SU-DHL-6 (cell line): ENCODE results near the gene SERPINA10.

Experiments
- H2AFZ ChIP-seq: fragments of 200-600 bp; sonication (generic); 2 replicates; pipeline ENCODE4 v1.6.1; 2014; ENCODE audit warnings: low read depth, mild to moderate bottlenecking, moderate library complexity, mixed read lengths, antibody characterized with exemption, low read length; ENCODE audit not compliant: severe bottlenecking
- H3F3A ChIP-seq: fragments of 200-600 bp; shearing (Covaris generic); 2 replicates; pipeline ENCODE4 v1.6.0; 2016; ENCODE audit warnings: antibody characterized with exemption, mild to moderate bottlenecking; ENCODE audit not compliant: insufficient read depth
- H3K27ac ChIP-seq: fragments of 200-600 bp; sonication (generic); 2 replicates; pipeline ENCODE4 v1.5.1; 2016; ENCODE audit warnings: low read depth, mild to moderate bottlenecking, low read length, moderate library complexity, mixed read lengths
- H3K27me3 ChIP-seq: fragments of 200-600 bp; sonication (generic), shearing (Covaris generic); 2 replicates; pipeline ENCODE4 v1.6.0; 2014; ENCODE audit warnings: mild to moderate bottlenecking, low read length
- H3K36me3 ChIP-seq: fragments of 200-600 bp; sonication (generic); 2 replicates; pipeline ENCODE4 v1.6.1; 2014; ENCODE audit warnings: mild to moderate bottlenecking, low read length, mixed read lengths
- H3K4me2 ChIP-seq: fragments of 300-600, 200-600 bp; shearing (Covaris generic), sonication (generic); 2 replicates; pipeline ENCODE4 v1.6.0; 2014; ENCODE audit warnings: low read length, low read depth, mild to moderate bottlenecking; ENCODE audit not compliant: poor library complexity, severe bottlenecking
- H3K4me3 ChIP-seq: fragments of 200-600 bp; sonication (generic); 2 replicates; pipeline ENCODE4 v1.5.1; 2014; ENCODE audit warnings: antibody characterized with exemption, low read length, mild to moderate bottlenecking, mixed read lengths; ENCODE audit not compliant: insufficient read depth, poor library complexity, severe bottlenecking
- H3K79me2 ChIP-seq: fragments of 200-600 bp; sonication (generic); 2 replicates; pipeline ENCODE4 v1.6.1; 2014; ENCODE audit warnings: mild to moderate bottlenecking, low read length, moderate library complexity; ENCODE audit not compliant: insufficient read depth
- H3K9ac ChIP-seq: fragments of 200-600 bp; sonication (generic); 2 replicates; pipeline ENCODE4 v1.7.0; 2014; ENCODE audit warnings: mild to moderate bottlenecking, low read length
- H3K9me2 ChIP-seq: fragments of 200-600 bp; sonication (generic); replicated peaks from 2 replicates; pipeline ENCODE4 v1.6.1; 2014; ENCODE audit warnings: low read length; ENCODE audit not compliant: insufficient read depth
- H3K9me3 ChIP-seq: fragments of 200-600 bp; sonication (generic); 2 replicates; pipeline ENCODE4 v1.6.1; 2014; ENCODE audit warnings: low read length, mixed read lengths; ENCODE audit not compliant: insufficient read depth
- H4K20me1 ChIP-seq: fragments of 200-600 bp; sonication (generic); 2 replicates; pipeline ENCODE4 v1.6.1; 2014; ENCODE audit warnings: low read depth, mild to moderate bottlenecking, antibody characterized with exemption, low read length, moderate library complexity, mixed read lengths
- EZH2phosphoT487 ChIP-seq: fragments of 200-600 bp; sonication (generic), shearing (Covaris generic); conservative IDR thresholded peaks from 2 replicates; pipeline ENCODE4 v1.6.1; 2018; ENCODE audit warnings: mild to moderate bottlenecking, antibody characterized with exemption, low read length, moderate library complexity, mixed read lengths
- TF ChIP-seq, protein P1 (sequence below): fragments of 200-600 bp; sonication (generic); IDR thresholded peaks from one replicate; pipeline ENCODE4 v1.5.1; 2017; ENCODE audit warnings: antibody characterized with exemption, mild to moderate bottlenecking, low read length, moderate library complexity; ENCODE audit not compliant: insufficient read depth, poor library complexity, severe bottlenecking

The SERPINA10 gene

DNA sequence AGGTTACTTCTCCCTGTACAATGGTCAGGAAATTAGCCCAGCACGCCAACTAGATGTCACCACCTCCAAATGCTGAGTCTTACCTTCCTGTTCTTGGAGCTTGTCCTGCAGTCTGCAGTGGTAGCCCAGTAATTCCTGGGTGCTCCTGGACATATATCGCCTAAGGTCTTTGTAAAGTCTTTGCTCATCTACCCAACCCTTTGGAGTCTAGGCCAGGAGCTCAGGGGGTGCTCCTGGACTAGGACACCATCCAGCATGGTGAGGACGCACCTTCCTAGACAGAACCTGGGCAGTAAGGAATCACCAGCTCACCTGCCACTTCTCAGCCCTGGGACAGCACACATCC is 569 bp downstream of the SERPINA10 start:
- Histone ChIP-seq H3K4me3 (no peak overlapping the region), H3F3A (no peaks in the 10 kb centered on the region), H3K27me3 (no peaks in the 10 kb centered on the region), H4K20me1 (no peaks in the 10 kb centered on the region), H3K9me2 (no peaks in the 10 kb centered on the region), H3K4me2 (no peak overlapping the region), H3K9ac (no peak overlapping the region), H3K27ac (no peak overlapping the region), H3K79me2 (no peaks in the 10 kb centered on the region), H2AFZ (no peak overlapping the region), H3K36me3 (no peaks in the 10 kb centered on the region), H3K9me3 (no peaks in the 10 kb centered on the region)
- TF ChIP-seq, protein P1, sequence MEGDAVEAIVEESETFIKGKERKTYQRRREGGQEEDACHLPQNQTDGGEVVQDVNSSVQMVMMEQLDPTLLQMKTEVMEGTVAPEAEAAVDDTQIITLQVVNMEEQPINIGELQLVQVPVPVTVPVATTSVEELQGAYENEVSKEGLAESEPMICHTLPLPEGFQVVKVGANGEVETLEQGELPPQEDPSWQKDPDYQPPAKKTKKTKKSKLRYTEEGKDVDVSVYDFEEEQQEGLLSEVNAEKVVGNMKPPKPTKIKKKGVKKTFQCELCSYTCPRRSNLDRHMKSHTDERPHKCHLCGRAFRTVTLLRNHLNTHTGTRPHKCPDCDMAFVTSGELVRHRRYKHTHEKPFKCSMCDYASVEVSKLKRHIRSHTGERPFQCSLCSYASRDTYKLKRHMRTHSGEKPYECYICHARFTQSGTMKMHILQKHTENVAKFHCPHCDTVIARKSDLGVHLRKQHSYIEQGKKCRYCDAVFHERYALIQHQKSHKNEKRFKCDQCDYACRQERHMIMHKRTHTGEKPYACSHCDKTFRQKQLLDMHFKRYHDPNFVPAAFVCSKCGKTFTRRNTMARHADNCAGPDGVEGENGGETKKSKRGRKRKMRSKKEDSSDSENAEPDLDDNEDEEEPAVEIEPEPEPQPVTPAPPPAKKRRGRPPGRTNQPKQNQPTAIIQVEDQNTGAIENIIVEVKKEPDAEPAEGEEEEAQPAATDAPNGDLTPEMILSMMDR: no peak
- no peak for TF ChIP-seq EZH2phosphoT487

DNA sequence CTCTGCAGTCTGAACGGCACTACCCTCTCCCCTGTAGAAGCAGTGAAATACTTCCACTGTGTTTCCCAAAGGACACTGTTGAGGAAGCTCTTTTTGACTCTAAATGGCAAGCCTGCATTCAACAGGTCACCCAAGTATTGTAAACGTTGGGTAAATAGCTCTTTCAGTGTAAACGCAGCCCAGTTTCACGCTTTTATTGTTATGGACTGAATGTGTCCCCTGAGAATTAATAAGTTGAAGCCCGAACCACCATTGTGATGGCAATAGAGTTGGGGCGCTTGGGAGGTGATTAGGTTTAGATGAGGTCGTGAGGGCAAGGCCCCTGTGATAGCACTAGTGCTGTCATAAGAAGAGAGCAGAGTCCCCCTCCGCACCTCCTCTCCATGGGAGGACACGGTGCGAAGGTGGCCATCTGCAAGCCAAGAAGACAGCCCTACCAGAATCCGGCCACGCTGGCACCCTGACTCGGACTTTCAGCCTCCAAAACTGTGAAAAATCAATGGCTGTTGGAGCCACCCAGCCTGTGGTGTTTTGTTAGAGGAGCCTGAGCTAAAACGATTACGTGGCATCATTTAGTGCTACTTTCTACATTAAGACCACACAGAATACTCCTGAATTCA is 1.1 kb downstream of the SERPINA10 start:
- Histone ChIP-seq H3F3A (no peaks in the 10 kb centered on the region), H3K4me2 (no peak overlapping the region), H3K9ac (no peak overlapping the region), H3K9me2 (no peaks in the 10 kb centered on the region), H3K4me3 (no peak overlapping the region), H4K20me1 (no peaks in the 10 kb centered on the region), H3K27ac (no peak overlapping the region), H3K9me3 (no peaks in the 10 kb centered on the region), H2AFZ (no peak overlapping the region), H3K36me3 (no peaks in the 10 kb centered on the region), H3K27me3 (no peaks in the 10 kb centered on the region), H3K79me2 (no peaks in the 10 kb centered on the region)
- TF ChIP-seq, protein P1: no peak
- no peak for TF ChIP-seq EZH2phosphoT487

DNA sequence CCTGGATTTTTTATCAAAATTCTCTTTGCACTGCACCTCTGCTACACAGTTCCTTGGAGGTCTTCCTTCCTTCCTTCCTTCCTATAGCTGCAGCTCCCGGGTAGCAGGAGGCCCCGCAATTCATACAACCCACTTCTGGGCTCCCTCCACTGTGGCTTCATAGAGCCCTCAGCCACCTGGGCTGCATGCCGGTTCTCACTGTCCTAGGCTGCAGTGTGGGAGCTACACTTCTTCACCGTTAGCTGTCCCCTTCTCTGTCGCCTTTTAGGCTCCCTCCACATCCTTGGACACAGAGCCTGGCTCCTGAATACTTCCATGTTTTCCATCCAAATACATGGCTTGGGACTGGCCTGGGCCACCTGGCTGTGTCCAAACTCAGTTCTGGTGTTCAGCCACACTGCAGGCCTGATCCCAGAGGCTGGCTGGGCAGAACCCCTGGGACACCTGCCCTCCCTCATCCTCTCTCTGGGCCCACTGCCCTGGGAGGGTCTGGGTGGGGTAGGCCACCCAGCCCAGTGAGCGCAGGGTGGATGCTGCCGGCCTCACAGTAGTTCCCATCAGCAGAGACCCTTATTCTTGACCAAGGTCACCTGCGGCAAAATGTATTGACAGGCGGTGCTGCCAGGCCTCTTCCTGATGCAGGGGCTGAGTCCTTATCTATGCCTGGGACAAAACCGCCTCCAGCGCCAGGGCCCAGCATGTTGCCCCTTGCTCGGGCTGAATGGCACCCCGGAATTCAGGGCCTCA is 1.7 kb downstream of the SERPINA10 start:
- no peaks in the 10 kb centered on the region for H3K9me3 ChIP-seq
- H4K20me1 ChIP-seq: no peaks in the 10 kb centered on the region
- no peak overlapping the region for H3K4me3 ChIP-seq
- no peak overlapping the region for H3K9ac ChIP-seq
- H3K27me3 ChIP-seq: no peaks in the 10 kb centered on the region
- no peak overlapping the region for H2AFZ ChIP-seq
- no peaks in the 10 kb centered on the region for H3K79me2 ChIP-seq
- no peaks in the 10 kb centered on the region for H3K36me3 ChIP-seq
- H3K4me2 ChIP-seq: no peak overlapping the region
- H3K9me2 ChIP-seq: no peaks in the 10 kb centered on the region
- no peaks in the 10 kb centered on the region for H3F3A ChIP-seq
- no peak overlapping the region for H3K27ac ChIP-seq
- TF ChIP-seq, protein P1: no peak
- TF ChIP-seq EZH2phosphoT487: no peak
